ENCODE measurements around the gene CD180.

Gene CD180

GRCh38 chr5:67156976-67157583 lies 39.5 kb downstream of the CD180 start:
- H3K27me3 ChIP-seq (replicated peaks; ENCODE audit: control insufficient read depth, insufficient read depth, low read length): no peaks in the 10 kb centered on the region; the same call in none of the 2 replicates
- TF ChIP-seq CTCF (IDR thresholded peaks at IDR 0.05; ENCODE audit: insufficient read depth, low read length, poor library complexity, severe bottlenecking): peak; percentile 68
- DNase-seq (ENCODE audit: extremely low read depth, insufficient read length): no peak
- H3K36me3 ChIP-seq (ENCODE audit: control insufficient read depth, insufficient read depth, low read length): no peaks in the 10 kb centered on the region
- no peak overlapping the region for H3K4me3 ChIP-seq (replicated peaks; ENCODE audit: low read depth, low read length)

GRCh38 chr5:67154556-67155206 lies 41.9 kb downstream of the CD180 start:
- DNase-seq (ENCODE audit: extremely low read depth, insufficient read length): no peak
- no peaks in the 10 kb centered on the region for H3K36me3 ChIP-seq (ENCODE audit: control insufficient read depth, insufficient read depth, low read length)
- no peak for TF ChIP-seq CTCF (IDR thresholded peaks at IDR 0.05; ENCODE audit: insufficient read depth, low read length, poor library complexity, severe bottlenecking)

GRCh38 chr5:67153292-67153691 lies 43.3 kb downstream of the CD180 start:
- H3K36me3 ChIP-seq (ENCODE audit: control insufficient read depth, insufficient read depth, low read length): no peaks in the 10 kb centered on the region
- H3K4me3 ChIP-seq (replicated peaks; ENCODE audit: low read depth, low read length): no peak overlapping the region
- DNase-seq (ENCODE audit: extremely low read depth, insufficient read length): no peak
- peaks cover 1% of the 10 kb centered on the region for H3K27me3 ChIP-seq (replicated peaks; ENCODE audit: control insufficient read depth, insufficient read depth, low read length)
- TF ChIP-seq CTCF (IDR thresholded peaks at IDR 0.05; ENCODE audit: insufficient read depth, low read length, poor library complexity, severe bottlenecking): no peak

More at GRCh38 chr5:67154556-67155206, 41.9 kb downstream of the CD180 start:
- H3K27me3 ChIP-seq (replicated peaks; ENCODE audit: control insufficient read depth, insufficient read depth, low read length): peaks cover 1% of the 10 kb centered on the region
- no peak overlapping the region for H3K4me3 ChIP-seq (replicated peaks; ENCODE audit: low read depth, low read length)

- Histone ChIP-seq H3K4me3 (replicated peaks; ENCODE audit: low read depth, low read length) (no peak overlapping the region), H3K27me3 (replicated peaks; ENCODE audit: control insufficient read depth, insufficient read depth, low read length) (peaks cover 1% of the 10 kb centered on the region), H3K36me3 (ENCODE audit: control insufficient read depth, insufficient read depth, low read length) (no peaks in the 10 kb centered on the region)
- DNase-seq (ENCODE audit: extremely low read depth, insufficient read length): no peak
- TF ChIP-seq CTCF (IDR thresholded peaks at IDR 0.05; ENCODE audit: insufficient read depth, low read length, poor library complexity, severe bottlenecking): no peak
Observed at GRCh38 chr5:67152400-67152799, 44.2 kb downstream of the CD180 start.

- no peak overlapping the region for H3K4me3 ChIP-seq (replicated peaks; ENCODE audit: low read depth, low read length)
- peaks cover 1% of the 10 kb centered on the region for H3K27me3 ChIP-seq (replicated peaks; ENCODE audit: control insufficient read depth, insufficient read depth, low read length)
- H3K36me3 ChIP-seq (ENCODE audit: control insufficient read depth, insufficient read depth, low read length): no peaks in the 10 kb centered on the region
- no peak for DNase-seq (ENCODE audit: extremely low read depth, insufficient read length)
- TF ChIP-seq CTCF (IDR thresholded peaks at IDR 0.05; ENCODE audit: insufficient read depth, low read length, poor library complexity, severe bottlenecking): no peak
Observed at GRCh38 chr5:67149951-67150523, 46.6 kb downstream of the CD180 start.

All from GM06990 (cell line).